GM19043 (cell line): Measurements from ENCODE around the gene TRIM69.

Experiments
- ATAC-seq: cut with Tn5 transposase; IDR thresholded peaks from one replicate; pipeline ENCODE4 v1.9.1; 2021; ENCODE audit warnings: low read depth; ENCODE audit not compliant: unreplicated experiment

The TRIM69 gene

DNA sequence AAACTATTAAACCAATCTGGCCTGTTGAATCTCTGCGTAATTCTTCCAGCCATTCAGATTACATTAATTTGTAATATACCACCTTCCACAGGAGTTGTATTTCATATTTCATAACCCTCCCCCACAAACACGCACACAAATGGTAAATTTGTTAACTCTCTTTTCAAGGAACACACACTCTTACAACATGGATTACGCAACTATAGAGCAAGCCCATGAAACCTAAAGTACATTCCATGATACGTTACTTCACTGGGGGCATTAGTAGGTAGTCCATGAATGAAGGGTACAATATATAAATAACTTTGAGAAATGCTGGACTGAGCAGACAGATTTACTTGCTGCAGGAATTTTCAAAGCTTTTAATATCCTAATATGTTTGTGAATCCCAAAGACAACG, 65.0 kb downstream of the TRIM69 start:
- ATAC-seq: no peak

DNA sequence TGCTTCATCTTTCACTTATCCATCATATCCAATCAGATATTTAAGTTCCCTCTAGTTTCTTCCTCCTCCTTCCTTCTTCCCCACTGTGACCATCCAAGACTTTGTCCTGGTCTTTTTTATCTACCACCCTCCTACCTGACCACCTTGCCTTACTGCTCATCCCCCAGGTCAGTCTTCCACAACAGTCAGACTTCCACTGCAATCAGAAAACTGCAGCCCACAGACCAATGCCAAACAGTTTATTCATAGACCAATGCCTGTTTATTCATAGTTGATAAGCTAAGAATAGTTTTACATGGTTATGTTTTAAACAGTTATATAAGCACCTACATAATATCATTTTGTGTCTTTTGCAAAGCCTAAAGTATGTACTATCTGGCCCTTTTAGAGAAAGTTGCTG, 65.5 kb downstream of the TRIM69 start:
- ATAC-seq: no peak

- peak; percentile 75 for ATAC-seq
Observed at GRCh38 chr15:44802336-44802735, 66.0 kb downstream of the TRIM69 start.

DNA sequence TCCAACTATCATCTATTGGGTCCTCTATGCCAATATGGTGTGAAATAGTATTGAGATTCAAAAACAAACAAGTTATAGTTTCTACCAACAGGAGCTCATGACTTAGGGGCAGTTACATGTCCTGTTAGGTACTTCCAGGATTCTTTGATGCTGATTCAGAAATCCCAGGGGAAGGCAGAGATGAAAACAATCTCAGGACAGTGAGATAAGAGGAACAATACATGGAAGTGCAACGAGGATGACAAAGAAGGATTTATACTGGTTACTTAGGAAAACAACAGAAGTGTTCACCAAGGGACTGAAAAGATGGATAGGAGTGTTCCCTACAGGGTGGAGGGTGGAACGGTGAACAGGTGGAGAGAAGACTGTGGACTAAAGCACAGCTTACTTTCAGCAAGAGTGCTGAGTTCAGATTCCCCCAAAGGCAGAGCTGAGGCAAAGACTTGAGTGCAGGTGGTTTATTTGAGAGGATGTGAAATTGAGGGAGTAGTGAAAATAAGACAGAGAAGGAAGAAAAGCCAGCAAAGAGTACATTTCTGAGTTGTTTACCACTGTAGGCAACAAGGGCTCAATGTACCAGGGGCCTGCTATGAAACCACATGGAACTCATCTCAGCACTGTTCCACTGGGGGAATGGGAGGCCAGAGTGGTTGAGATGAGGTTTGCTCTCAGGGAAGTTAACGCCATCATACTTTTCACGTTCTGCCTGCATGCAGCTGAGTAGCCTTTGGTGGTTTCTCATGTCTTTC, 68.1 kb downstream of the TRIM69 start:
- ATAC-seq: no peak

DNA sequence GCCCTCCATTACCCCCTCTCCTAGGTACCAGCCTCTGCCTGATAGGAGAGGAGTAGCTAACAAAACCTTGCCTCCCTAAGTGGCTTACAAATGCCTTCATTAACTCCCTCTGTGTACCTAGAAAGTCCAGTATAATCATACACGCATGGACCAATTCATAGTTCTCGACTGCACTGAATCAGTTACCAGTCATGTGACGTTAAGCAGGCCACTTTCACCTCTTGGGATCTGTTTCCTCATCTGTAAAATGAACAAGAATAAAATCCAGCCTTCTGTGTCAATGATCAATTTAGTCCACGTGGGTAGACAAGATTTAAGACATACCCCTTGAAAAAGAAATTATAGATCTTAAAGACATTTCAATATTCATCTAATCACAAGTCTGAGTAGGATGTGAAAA, 72.2 kb downstream of the TRIM69 start:
- no peak for ATAC-seq

- ATAC-seq: no peak
Observed at GRCh38 chr15:44810237-44810636, 73.9 kb downstream of the TRIM69 start.

DNA sequence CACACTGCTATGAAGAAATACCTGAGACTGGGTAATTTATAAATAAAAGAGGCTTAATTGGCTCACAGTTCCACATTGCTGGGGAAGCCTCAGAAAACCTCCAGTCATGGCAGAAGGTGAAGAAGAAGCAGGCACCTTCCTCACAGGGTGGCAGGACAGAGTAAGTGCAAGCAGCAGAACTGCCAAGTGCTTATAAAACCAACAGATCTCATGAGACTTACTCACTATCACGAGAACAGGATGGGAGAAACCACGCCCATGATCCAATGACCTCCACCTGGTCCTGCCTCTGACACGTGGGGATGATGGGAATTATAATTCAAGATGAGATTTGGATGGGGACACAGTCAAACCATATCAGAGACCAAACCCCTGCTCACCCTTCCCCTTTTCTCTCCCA, 75.0 kb downstream of the TRIM69 start:
- ATAC-seq: no peak

GRCh38 chr15:44812029-44812517, 75.7 kb downstream of the TRIM69 start:
- ATAC-seq: no peak

DNA sequence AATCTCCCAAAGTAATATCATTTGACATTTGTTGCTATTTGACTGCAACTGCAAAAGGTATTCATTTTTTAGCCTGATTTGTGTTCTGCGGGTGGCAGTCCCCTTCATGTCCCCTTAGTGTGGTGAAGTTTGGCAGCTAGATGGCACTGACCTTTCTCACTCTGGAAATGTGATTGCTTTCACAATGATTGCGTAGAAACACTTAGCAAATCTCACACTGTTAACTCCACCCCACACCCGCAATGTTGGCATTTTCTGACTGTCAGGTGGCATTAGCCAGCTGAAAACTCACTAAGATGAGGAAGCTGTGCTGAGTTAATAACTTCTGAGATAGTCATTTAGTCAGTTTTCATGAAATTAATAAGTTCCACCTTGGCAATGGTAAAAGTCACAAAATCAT, 76.9 kb downstream of the TRIM69 start:
- no peak for ATAC-seq
